DMS114 treated with DMSO at 0.1 percent for 48 hours (cell line): ENCODE results near the gene SLC35F6.
"Not testable (repeated sequence)": the region's sequence is repeated elsewhere in the genome, so short reads cannot be mapped to it uniquely, and the experiment has no call there.

Source experiments
- DNase-seq: peaks from one replicate; lab custom pipeline; 2025; ENCODE audit not compliant: unreplicated experiment; lab: John Stamatoyannopoulos, UW

SLC35F6 gene

DNA sequence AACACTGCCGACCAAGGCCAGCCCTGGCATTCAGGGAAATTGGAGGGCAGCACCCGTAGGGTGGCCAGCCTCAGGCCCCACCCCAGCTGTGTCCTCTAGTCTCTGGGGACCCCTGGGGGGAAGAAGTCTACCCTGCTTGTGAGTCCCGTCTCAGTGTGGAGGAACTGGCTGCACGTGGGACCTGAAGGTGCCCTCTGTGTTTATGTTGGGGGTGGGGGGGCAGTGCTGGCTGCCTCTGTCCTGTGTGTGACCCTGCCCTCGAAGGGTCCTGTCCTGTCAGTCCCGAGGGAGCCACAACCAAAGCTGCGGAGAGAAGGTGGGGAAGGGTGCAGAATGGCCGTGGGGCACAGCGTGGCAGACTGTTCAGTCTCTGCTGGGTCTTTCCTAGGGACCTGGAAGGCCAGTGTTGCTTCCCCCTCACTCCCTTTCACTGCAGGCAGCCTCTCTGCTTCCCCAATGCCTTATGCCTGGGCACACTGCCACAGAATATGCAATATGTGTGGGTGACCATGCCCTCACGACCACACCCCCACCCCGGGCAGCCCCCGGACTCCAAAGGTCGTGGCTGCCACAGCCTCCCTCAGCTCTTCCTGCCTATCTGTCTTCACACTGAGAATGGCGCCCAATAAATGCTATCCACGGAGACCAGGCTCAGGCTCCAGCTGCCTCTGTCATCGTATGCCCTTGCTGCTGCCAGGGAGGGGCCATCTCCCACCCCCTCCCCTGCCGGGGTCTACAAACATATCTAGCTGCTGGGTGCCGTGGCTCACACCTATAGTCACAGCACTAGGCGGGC, 33.3 kb upstream of the SLC35F6 start:
- DNase-seq: no peak

DNA sequence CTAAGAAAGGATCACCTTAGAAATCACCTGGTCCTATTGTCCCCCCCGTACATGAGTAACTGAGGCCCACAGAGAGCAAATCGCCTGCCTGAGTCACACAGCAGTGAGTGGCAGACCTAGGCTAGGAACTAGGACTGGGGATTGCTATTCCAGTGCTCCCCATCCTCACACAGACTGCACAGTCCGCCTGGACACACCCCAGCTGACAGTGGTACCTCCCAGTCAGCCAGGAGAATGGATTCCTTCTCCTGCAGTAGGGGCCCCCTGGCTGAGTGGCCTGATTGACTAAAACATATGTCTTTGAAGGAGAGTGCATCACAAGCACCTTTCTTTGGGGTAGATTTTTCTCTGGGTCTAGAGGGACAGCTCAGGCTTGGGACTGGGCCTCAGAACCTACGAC, 32.4 kb upstream of the SLC35F6 start:
- no peak for DNase-seq

DNA sequence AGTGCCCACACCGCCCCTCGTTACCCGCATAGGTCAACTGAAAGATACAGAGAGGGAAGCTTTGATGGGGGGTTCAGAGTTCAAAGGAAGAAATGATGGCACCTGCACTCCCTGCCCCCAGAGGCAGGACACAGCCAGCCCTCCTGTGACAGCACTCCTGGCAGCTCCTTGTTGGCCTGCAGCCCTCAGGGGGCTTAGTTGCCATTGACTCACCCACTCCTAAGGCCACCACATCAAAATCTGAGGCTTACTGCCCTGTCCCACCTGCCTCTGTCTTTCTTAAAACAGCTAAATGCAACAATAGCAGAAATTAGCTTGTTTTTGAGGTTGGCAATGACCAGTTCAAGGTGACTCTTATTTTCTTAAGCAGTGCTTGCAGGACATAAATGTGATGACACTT, 31.6 kb upstream of the SLC35F6 start:
- DNase-seq: no peak

DNA sequence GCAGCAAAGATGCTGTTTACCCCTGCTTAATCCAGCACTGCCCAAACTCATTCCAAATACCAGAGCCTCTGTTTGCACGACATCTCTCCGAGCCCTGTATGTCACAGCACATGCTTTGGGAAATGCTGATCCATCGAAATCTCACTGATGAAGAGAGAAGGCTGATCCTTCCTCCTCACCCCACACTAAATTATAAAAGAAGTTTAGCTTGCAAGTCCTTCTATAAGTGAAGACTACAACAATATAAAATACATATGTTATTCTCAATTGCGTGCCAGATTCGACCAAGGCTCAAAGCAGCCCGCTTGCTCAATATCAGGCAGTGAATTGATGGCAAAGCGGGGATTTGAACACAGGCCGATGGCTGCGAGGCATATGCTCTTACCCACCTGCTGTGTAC, 30.7 kb upstream of the SLC35F6 start:
- no peak for DNase-seq

DNA sequence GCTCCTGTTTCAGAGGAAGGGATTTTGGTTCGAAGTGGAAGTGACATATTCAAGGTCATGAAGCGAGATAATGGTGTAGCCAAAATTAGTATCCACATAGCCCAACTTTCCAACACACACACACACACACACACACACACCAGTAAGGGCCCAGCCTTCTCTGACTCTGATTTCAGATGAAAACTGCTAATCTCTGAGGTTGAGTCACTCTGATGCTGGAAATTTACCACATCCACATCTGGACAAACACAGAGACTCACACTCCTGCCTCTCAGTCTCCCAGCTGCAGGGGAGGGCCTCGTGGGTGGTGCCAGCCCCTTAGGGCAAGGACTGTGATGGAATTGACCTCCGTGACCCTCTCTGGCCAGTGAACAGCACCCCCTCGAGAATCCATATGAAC, 29.0 kb upstream of the SLC35F6 start:
- no peak for DNase-seq

DNA sequence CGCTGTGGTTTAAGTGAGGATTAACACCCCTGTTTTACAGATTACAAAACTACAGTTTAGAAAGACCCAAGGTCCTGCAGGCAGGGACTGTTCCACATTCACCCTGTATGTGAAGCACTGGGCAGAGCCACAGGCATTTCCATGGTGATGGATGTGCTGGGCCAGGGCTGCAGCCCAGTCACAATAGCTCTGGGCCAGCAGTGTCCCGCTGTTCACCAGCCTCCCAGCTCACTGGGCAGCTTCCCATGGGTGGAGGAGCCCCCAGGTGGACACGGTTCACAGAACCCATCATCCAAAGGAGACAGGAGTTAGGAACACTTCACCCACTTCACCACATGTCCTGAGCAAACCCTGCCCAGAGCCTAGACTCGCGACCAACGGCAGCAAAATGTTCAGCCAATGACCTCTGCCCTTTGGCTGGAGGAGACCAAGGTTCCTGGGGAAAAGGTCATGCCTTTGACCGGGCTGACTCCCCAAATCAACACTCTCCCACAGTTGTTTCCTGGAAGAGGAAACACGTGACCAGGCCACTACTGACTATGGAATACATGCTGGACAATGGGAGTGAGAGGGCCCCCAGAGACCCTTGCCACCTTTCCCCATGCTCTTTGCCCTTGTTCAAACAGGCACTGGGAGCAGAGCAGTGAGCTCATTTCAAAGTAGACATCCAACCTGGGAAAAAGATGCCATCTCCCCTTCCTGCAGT, 28.0 kb upstream of the SLC35F6 start:
- no peak for DNase-seq

DNA sequence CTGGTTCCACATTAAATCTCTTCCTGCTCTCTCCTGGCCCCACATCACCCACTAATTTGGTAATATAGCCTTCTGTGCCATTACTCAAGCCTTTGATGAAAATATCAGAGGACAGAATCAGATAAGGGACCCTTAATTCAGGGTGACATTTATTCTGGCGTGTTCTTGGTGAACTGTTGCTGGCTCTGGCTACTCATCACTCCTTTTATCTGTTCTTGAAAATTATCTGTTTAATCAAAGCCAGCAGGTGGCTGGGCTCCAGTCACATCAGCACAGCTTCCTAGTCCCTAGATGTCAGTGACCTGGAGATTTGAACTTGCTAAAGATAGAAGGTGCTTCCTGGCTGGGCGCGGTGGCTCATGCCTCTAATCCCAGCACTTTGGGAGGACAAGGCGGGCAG, 26.9 kb upstream of the SLC35F6 start:
- DNase-seq: no peak

DNA sequence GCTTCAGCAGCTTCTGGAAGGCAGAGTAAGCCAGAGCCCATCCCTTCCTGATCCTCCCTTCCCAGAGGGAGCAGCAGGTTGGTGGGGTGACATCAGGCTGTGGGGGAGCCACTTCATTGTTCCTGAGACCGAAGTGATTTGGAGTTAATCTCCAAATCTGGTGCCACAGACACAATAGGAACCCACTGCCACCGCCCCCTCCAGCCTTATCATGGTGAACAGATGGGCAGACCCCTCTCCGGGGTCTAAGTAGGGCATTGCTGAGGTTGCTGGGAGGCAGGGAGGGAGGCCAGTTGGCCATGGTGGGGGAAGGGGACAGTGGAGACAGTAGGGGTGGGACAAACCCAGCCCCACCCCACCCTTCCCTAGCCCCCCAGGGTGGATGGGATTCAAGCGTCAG, 25.6 kb upstream of the SLC35F6 start:
- DNase-seq: no peak

DNA sequence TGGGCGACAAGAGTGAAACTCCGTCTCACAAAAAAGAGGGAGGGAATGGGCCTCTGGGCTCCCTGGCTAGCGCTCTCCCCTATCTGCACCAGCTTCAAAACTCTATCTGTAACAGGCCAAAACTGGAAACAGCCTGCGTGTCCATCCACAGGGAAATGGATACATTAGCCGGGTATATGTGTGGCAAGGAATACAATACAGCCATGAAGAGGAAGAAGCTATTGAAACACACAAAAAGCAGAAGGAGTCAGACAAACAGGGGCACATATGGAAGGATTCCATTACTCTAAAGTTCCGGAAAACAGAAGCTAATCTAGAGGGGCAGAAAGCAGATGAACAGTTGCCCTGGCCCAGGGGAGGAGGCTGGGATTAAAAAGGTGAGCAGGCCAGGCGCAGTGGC, 24.6 kb upstream of the SLC35F6 start:
- no peak for DNase-seq

DNA sequence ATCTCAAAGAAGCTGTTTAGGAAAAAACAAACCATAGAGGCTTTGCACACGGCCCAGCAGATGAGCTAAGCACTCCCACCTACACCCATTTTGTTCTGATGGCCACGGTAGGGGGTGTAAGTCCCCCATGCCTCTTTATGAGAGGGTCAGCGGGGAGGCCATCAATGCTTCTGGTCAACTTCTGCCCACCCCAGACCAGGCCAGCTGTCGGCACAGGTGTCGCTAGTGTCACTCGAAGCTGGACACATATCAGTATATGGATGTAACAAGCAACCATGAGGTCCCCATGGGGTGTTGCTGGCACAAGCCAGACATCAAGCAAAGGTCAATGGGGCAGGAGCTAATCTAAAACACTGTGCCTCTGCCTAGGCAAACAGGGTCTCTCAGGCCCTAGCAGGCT, 23.7 kb upstream of the SLC35F6 start:
- DNase-seq: no peak

DNA sequence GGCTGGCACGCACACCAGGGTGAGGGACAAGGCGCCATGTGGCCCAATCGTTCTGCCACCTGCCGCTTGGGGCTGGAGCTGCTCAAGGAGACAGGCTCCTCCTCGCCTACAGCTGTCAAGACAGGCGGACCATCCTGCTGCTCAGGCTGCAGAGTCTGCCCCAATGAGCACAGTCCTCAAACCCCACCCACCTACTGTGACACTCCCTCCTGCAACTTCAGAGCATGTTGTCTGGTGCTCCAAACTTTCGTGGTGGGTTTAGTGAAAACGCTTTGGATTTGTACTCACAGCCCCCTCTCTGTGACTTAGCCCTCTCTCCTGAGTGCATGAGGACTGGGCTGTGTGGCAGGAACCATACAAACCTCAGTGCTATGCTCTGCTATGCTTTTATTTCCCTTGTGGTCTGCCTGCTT, 23.2 kb upstream of the SLC35F6 start:
- DNase-seq: no peak

DNA sequence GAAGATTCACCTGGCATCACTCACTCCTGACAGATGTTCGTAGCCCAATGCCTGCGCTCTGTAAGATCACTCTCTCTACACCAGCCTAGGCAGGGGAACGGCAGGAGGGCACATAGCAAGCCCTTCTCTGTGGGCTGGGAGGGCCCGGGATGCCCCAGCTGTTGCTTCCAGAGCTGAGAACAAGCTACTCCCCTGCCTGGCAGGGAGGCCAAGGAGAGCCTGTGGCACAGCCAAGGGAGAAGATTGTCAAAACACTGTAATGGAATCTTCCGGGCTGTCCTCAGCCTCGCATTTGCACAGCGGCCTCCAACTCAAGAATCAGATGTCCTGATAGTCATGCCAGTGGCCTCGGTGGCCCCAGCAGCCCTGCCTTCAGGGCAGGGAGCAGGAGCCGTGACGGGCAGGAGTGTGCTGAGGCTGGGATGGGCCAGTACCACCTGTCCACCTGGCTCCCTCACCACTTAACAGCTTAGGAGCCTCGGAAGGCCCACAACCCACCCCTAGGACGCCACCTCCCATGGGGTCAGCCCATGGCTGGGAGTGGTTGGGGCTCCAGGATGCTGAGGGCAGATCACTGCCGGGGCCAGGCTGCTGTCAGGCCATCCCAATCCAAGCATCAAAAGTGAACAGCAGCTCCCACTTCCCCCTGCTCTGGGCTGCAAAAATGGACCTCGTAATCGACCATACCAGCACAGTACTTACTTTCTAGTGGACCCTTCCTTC, 21.9 kb upstream of the SLC35F6 start:
- no peak for DNase-seq

DNA sequence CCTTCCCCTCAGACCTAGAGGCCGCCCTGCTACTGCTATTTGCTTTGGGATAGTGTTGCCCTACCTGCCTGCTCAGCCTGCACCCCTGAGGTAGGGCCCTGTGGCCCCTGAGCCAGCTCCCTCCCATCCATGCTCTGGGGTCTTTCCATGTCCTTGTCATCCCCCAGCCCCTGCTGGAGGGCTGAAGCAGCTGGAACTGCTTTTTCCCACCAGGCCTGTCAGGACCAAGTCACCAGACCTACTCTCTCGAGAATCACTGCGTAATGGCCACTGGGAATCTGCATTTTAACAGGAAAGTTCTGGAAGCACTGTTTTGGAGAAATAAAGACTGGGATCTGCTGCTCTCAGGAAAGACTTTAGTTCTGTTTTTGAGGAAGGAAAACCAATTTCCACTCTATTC, 20.2 kb upstream of the SLC35F6 start:
- DNase-seq: no peak

DNA sequence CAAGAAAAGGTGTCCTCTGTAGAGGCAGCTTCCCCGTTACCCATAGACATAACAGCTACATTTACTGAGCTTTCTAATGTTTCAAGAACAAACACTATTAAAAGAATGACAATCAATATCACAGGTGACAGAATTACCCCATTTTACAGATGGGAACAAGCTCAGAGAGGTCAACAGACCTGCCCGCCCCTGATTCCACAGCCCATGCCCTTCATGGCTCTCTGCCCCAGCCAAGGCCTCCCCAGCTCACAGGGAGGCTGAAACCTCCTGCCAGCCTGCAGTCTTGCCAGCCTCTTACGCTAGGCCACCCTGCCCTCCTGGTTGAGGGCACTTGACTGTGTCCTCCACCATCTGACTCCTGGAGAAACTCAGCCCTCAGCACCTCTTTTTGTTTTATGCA, 19.1 kb upstream of the SLC35F6 start:
- DNase-seq: no peak

DNA sequence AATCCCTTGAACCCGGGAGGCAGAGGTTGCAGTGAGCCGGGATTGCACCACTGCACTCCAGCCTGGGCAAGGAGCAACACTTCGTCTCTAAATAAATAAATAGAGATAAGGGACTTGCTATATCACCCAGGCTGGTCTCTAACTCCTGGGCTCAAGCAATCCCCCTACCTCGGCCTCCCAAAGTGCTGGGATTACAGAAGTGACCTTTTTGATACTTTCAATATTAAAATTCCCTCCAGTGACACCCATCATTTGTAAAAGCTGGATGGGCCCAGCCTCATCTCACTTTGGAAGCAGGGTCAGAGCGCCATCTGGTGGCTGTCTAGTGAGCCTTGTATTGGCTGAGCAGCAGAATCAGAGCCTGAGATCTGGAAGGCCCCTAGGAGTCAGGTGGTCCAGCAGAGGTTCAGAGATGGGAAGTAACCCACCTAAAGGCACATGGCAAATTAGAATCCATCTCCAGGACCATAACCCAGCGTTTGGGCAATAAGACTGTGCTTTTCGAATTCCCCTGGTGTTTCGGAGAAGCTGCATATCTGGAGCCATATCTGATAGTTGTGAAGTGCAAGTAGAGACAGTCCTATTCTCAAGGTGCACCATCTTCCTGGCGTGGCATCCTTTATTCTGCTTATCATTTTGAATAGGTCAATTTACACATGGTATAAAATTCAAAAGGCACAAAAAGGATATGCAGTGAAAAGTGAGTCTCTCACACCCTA, 18.3 kb upstream of the SLC35F6 start:
- DNase-seq: peak; percentile 64

DNA sequence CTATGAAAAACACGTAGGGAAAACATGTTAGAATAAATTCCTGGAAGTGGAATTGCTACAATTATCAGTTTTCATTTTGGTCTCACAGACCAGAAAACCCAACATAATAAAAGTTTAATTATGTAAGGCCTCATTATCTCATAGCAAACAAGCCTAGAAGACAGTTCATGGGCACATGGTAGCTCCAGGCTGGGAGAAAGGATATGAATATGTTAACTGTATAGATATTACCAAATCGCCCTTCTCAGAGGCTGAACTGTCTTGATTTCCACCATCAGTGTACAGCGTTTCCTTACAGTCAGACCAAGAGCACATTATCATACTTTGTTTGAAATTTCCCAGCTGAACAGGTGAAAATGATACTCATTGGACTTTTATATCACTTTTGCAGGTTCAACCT, 17.1 kb upstream of the SLC35F6 start:
- DNase-seq: no peak

DNA sequence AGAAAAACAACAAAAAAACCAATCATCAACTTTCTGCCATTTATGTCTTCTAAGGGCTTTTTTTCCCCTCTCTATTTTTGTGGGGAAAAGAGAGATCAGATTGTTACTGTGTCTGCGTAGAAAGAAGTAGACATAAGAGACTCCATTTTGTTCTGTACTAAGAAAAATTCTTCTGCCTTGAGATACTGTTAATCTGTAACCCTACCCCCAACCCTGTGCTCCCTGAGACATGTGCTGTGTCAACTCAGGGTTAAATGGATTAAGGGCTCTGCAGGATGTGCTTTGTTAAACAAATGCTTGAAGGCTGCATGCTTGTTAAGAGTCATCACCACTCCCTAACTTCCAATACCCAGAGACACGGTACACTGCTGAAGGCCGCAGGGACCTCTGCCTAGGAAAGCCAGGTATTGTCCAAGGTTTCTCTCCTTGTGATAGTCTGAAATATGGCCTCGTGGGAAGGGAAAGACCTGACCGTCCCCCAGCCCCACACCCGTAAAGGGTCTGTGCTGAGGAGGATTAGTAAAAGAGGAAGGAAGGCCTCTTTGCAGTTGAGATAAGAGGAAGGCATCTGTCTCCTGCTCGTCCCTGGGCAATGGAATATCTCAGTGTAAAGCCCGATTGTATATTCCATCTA, 14.2 kb upstream of the SLC35F6 start:
- not testable (repeated sequence) for DNase-seq

DNA sequence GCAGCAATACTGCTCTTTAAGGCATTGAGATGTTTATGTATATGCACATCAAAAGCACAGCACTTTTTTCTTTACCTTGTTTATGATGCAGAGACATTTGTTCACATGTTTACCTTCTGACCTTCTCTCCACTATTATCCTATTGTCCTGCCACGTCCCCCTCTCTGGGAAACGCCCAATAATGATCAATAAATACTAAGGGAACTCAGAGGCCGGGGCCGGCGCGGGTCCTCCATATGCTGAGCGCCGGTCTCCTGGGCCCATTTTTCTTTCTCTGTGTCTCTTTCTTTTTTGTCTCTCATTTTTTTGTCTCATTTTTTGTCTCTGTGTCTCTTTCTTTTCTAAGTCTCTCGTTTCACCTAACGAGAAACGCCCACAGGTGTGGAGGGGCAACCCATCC, 13.6 kb upstream of the SLC35F6 start:
- DNase-seq: not testable (repeated sequence)

DNA sequence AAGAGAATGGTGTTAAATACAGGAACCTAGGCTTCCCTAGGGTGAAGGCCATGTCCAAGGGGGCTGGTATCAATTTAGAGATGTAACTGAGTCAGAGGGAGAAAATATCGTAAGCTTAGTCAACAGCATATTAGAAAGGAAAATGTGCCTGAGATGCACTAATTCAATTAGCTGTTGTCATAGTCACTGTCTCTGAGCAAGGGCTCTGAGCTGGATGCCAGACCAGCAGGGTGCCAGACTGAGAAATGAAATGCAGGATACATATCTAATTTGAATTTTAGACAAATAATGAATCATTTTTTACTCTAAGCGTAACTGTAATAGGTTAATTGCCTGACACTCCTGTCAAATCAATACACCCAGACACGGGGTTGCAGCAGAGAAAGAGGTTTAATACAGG, 11.4 kb upstream of the SLC35F6 start:
- no peak for DNase-seq

DNA sequence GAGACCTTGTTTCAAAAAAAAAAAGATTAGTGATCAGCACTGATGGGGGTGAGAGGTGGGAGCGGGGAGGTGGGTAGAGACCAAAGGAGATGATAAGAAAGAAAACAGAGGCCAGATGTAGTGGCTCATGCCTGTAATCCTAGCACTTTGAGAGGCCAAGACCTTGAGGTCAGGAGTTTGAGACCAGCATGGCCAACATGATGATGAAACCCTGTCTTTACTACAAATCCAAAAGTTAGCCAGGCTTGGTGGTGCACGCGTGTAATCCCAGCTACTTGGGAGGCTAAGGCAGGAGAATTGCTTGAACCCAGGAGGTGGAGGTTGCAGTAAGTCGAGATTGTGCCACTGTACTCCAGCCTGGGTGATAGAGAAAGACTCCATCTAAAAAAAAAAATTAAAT, 9.5 kb upstream of the SLC35F6 start:
- DNase-seq: no peak
